Stimulated activated CD8-positive, alpha-beta memory T cell treated with anti-CD3 and anti-CD28 coated beads, Interleukin-12 subunit alpha, Interleukin-12 subunit beta, amount 100 ng/mL, for 24 hours (primary cell): ENCODE results near the gene DNAAF5.
"Not testable (repeated sequence)": the region's sequence is repeated elsewhere in the genome, so short reads cannot be mapped to it uniquely, and the experiment has no call there.

Experiments
- DNase-seq: peaks from one replicate; pipeline ENCODE4 v3.0.0-alpha.2; 2020; ENCODE audit errors: extremely low read depth

DNAAF5 gene

DNA sequence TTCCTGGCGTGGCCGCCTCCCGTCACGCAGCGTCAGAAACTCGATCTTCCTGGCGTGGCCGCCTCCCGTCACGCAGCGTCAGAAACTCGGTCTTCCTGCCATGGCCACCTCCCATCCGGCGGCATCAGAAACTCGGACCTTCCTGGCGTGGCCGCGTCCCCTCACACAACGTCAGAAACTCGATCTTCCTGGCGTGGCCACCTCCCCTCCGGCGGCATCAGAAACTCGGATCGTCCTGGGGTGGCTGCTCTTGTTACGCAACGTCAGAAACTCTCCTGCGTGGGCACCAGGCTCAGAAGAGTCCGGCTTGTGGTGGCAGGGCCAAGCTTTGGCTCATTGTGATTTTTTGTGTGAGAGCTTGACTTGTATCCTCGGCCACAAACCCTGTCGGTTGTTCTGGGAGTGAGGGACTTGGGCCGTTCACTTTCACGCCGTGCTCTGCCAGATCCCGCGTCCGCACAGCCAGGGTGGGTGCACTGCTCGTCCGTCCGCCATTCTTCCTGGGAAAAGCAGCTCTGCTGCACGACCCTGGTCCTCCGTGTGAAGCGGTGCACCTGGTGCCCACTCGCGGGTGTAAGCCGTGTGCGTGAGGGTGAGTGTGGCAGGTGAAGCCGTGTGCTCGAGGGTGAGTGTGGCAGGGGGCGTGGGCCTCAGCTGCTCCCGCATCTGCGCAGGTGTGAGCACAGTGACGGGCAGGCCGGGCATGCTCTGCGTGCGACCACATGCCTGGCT is 56.4 kb downstream of the DNAAF5 start:
- DNase-seq: no peak

DNA sequence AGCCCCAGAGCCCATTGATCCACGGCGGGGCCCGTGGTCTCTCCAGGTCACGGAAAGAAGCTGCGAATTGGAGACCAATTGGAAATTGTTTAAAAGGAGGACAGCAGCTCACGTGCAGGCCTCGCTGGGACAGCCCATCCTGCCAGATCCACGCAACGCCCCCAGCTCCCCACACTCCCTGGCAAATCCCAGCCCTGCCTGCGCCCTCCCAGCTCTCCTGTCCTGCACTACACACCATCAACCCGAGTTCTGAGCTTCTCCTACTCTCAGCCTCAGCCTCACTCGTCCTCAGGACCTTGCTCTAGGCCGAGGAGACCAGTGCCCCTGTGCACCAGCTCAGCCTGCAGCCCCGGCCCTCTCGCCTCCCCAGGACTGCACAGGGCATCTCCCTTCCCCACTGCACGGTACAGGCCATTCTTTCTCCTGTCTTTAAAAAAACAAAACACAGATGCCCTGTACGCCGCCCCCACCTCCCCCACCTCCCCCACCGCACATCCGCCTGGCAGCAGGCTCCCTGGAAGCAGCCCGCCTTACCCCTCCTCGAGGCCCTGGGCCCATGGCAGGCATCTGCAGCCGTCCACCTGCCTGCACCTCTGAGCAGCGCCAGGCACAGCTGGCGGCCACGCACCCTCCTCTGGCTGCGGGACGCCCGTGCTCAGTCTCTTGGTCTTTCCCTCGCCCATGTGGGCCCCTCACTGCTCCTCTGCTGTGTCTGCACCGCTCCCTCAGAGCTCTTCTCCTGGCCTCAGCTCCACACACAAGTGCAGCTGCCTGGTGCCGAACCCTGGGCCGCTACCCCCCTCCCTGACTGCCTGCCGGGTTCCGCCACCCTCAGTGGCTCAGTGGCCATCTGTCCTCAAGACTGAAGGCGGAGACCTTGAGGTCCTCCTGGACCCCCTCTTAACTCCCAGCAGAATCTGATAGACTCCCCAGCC is 57.3 kb downstream of the DNAAF5 start:
- DNase-seq: no peak

GRCh38 chr7:784971-785370 is 58.5 kb downstream of the DNAAF5 start:
- DNase-seq: no peak

- DNase-seq: no peak
These were observed 58.9 kb downstream of the DNAAF5 start for GRCh38 chr7:785416-785815.

DNA sequence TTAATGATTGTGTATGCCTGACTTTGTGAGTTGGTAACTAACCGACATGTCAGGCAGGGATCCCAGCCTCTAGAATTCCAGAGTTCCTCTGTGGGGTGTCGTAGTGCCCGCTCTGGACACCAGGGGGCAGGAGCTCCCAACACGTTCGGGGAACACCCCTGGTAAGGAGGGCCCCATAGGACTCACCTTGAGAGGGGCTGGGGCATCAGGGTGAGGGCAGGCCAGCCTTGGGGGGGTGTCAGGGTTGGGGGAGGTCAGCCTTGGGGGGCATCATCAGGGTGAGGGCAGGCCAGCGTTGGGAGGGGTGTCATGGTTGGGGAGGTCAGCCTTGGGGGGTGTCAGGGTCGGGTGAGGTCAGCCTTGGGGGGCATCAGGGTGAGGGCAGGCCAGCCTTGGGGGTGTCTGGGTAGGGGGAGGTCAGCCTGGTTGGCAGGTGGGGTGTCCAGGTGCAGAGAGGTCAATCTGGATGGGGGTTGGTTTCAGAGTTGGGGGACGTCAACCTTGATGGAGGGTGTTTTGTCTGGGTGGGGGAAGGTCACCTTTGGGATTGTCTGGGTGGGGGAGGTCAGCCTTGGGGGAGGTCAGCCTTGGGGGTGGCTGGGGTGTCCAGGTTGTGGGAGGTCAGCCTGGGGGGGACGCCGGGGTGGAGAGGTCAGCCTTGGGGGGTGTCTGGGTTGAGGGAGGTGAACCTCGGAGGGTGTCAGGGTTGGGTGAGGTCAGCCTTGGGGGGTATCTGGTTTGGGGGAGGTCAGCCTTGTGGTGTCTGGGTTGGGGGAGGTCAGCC is 60.2 kb downstream of the DNAAF5 start:
- DNase-seq: peak; percentile 38

GRCh38 chr7:787332-788240 is 61.1 kb downstream of the DNAAF5 start:
- DNase-seq: no peak

DNA sequence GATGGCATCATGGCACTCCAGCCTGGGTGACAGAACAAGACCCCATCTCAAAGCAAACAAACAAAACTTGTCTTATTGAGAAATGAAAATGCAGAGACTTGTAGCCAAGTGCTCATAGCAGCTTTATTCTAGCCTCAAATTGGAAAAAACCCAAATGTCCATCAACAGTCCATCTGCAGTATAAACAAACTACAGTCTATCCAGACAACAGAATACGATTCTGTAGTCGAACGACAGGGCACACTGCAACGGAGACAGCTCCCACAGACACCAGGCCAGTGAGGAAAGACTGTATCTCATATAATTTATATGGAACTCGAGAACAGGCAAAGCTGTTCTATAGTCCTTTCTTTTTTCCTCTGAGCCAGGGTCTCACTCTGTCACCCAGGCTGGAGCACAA is 65.0 kb downstream of the DNAAF5 start:
- no peak for DNase-seq

- DNase-seq: no peak
These were observed 67.7 kb downstream of the DNAAF5 start for GRCh38 chr7:794207-794606.

DNA sequence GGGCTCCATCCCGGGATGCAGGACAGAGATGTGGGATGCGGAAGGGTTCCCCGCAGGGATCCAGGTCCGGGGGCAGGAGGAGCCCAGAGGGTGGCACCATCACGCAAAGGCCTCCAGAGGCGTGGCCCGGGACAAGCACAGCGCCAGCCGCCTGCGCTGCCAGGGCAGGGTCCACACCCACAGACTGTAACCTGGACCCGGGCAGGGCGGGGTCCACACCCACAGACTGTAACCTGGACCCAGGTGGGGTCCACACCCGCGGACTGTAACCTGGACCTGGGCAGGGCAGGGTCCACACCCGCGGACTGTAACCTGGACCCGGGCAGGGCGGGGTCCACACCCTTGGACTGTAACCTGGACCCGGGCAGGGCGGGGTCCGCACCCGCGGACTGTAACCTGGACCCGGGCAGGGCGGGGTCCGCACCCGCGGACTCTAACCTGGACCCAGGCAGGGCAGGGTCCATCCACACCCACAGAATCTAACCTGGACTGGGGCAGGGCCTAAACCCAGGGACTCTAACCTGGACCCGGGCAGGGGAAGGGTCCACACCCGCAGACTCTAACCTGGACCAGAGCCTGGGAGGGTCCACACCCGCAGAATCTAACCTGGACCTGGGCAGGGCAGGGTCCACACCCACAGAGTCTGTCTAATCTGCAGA is 68.3 kb downstream of the DNAAF5 start:
- no peak for DNase-seq

DNA sequence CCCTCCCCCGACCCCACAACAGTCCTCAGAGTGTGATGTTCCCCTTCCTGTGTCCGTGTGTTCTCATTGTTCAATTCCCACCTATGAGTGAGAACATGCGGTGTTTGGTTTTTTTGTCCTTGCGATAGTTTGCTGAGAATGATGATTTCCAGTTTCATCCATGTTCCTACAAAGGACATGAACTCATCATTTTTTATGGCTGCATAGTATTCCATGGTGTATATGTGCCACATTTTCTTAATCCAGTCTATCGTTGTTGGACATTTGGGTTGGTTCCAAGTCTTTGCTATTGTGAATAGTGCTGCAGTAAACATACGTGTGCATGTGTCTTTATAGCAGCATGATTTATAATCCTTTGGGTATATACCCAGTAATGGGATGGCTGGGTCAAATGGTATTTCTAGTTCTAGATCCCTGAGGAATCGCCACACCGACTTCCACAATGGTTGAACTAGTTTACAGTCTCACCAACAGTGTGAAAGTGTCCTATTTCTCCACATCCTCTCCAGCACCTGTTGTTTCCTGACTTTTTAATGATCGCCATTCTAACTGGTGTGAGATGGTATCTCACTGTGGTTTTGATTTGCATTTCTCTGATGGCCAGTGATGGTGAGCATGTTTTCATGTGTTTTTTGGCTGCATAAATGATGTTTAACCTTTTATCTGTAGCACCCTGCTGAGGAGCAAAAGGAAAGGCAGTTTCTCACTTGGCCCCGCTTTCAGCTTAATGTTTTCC is 70.1 kb downstream of the DNAAF5 start:
- DNase-seq: not testable (repeated sequence)

DNA sequence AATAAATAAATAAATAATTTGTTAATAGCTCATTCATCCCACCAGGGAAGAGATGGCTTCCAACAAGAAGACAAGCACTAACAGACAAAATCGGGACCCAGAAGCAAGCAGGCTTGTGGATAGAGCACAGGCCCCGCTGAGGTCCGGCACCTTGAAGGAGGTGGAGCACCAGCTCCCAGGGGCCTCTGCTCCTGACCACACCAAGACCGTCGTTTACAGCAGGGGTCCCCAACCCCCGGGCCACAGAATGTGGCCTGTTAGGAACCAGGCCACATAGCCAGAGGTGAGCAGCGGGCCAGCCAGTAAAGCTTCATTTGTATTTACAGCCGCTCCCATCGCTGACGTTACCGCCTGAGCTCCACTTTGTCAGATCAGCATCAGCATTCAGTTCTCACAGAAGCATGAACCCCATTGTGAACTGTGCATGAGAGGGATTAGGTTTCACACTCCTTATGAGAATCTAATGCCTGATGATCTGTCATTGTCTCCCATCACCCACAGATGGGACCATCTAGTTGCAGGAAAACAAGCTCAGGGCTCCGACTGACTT is 72.5 kb downstream of the DNAAF5 start:
- no peak for DNase-seq

- DNase-seq: no peak
These were observed 74.2 kb downstream of the DNAAF5 start for GRCh38 chr7:800692-801091.

DNA sequence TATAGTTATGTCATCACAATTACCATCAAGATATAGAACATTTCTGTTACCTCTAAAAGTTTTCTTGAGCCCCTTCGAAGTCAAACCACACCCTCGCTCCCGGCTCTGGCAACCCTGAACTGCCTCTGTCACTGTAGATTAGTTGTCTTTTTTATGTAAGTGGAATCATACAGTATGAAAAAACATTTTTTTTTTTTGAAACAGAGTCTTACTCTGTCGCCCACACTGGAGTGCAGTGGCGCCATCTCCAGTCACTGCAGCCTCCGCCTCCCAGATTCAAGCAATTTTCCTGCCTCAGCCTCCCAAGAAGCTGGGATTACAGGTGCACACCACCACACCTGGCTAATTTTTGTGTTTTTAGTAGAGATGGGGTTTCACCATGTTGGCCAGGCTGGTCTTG is 74.9 kb downstream of the DNAAF5 start:
- DNase-seq: not testable (repeated sequence)

DNA sequence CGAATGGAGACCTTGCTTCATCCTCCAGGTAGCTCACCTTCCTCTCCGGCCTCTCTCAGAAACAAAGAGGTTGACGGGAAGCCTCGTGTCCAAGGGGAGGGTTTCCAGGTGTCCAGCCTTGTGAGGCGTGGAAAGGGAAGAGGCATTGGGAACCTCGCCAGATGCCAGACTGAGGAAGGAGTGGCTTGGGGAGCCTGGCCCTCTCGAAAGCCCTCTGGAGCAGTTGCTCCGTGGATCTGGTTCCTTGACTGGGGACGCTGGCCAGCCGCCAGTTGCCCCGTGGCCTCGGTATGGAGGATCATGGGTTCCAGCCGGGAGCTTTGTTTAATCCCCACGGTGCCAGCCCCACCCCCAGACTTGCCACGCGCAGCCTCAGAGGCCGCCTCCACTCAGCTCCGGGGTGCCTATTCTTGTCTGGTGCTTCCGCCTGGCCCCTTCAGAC is 75.5 kb downstream of the DNAAF5 start:
- no peak for DNase-seq

- DNase-seq: no peak
These were observed 76.2 kb downstream of the DNAAF5 start for GRCh38 chr7:802500-803242.

- no peak for DNase-seq
These were observed 76.7 kb downstream of the DNAAF5 start for GRCh38 chr7:803243-803635.

GRCh38 chr7:803796-804195 is 77.3 kb downstream of the DNAAF5 start:
- not testable (repeated sequence) for DNase-seq

DNA sequence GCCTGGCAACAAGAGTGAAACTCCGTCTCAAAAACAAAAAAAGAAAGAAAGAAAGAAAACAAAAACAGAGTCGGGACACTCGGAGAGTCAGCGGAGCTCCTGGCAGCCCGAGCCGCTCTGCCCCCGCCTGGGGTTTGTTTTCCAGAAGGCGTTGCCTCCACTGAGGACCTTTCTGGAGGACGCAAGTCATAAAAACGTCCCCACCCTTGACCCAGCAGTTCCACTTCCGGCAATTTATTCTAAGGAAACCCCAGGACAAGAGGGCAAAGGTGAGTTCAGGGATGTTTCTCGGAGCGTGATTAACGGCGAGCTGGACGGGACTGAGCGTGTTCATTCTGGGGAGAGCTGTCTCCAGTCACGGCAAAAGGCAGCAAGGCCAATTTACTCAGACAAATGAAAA is 78.8 kb downstream of the DNAAF5 start:
- no peak for DNase-seq
